ENCODE data around the gene CNIH4.
A peak's percentile ranks its signal among the peaks of the same experiment; 100 is the strongest.
"Not testable (repeated sequence)": the region's sequence is repeated elsewhere in the genome, so short reads cannot be mapped to it uniquely, and the experiment has no call there.

The CNIH4 gene

DNA sequence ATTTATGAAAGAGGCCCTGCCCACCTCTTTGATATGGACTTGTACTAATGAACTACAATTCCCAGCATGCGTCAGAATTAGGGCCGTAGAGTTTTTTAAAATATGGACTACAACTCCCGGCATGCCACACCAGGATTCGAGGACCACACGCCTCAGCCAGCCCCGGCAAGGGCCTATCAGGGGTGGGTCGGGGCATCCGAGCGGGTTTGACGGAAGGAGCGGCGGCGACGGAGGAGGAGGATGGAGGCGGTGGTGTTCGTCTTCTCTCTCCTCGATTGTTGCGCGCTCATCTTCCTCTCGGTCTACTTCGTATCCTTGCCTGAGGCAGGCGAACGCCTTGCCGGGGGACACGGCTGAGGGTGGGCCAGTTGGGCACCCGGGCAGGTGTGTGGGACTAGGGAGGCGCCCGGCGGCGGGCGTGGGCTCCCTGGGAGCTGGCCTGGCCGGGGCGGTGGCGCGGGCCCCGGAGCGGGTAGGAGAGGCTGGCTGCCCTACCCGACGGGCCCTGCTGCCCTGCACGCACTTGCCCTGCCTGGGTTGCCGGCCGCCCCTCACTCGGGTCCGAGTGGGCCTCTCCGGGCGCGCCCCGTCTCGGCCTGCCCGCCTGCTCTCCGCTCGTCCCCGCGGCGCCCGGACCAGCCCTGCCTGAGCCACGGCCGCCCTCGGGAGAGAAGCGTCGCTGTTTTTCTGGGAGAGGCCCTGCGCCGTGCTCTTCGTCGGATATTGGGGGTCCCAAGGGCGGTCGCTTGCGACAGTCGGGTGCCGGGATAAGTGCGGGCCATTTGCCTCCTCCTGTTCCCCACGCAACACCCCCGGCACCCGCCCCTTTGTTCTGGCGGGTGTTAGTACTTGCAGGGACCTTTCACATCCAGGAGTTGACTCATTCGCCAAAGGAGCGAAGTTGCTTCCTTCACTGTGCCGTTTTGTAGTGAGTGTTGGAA lies at the start of gene CNIH4:
TSS of gene CNIH4 (plus strand) at position 195 of the 941 bp plus-strand sequence. CDS start at position 241, 46 bp downstream.
- Histone ChIP-seq H3K36me3 (ENCODE audit: control insufficient read depth, insufficient read depth, low read length) (no peaks in the 10 kb centered on the region), H3K4me3 (ENCODE audit: low read length) (peak within 1 kb of the TSS; percentile 56), H3K27me3 (ENCODE audit: control insufficient read depth, insufficient read depth, low read length) (no peaks in the 10 kb centered on the region), H3K9me3 (ENCODE audit: control insufficient read depth, low read length) (no peaks in the 10 kb centered on the region), H3K9ac (ENCODE audit: low read length) (peak within 1 kb of the TSS; percentile 82), H3K4me1 (ENCODE audit: control insufficient read depth, insufficient read depth, low read length) (peaks cover 16% of the 10 kb centered on the region)

DNA sequence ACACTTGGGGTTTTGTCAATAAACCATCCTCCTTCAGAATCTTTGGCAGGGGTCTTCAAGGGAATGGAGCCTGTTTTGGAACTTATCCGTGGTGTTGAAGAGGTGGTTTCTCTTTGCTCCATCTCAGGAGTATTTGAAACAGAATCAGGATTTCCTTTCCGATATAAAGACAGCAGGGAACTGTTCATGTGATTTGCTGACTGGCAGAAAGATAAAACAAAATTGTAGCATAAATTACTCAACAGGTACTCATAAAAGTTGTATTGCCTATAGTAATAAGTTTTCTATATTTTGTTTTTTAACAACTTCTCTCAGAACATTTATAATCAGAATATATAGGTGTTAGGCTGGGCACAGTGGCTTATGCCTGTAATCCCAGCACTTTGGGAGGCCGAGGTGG lies 48.6 kb upstream of the CNIH4 start:
- Histone ChIP-seq H3K27me3 (ENCODE audit: control insufficient read depth, insufficient read depth, low read length) (no peaks in the 10 kb centered on the region), H3K9ac (ENCODE audit: low read length) (no peak overlapping the region), H3K4me3 (ENCODE audit: low read length) (no peak overlapping the region), H3K4me1 (ENCODE audit: control insufficient read depth, insufficient read depth, low read length) (no peaks in the 10 kb centered on the region), H3K9me3 (ENCODE audit: control insufficient read depth, low read length) (no peaks in the 10 kb centered on the region), H3K36me3 (ENCODE audit: control insufficient read depth, insufficient read depth, low read length) (no peaks in the 10 kb centered on the region)

GRCh38 chr1:224311503-224311902 lies 45.2 kb upstream of the CNIH4 start:
- not testable (repeated sequence) for H3K4me1 ChIP-seq (ENCODE audit: control insufficient read depth, insufficient read depth, low read length); H3K4me3 ChIP-seq (ENCODE audit: low read length); H3K9ac ChIP-seq (ENCODE audit: low read length); H3K27me3 ChIP-seq (ENCODE audit: control insufficient read depth, insufficient read depth, low read length); H3K9me3 ChIP-seq (ENCODE audit: control insufficient read depth, low read length); H3K36me3 ChIP-seq (ENCODE audit: control insufficient read depth, insufficient read depth, low read length)

GRCh38 chr1:224312025-224312424 lies 44.7 kb upstream of the CNIH4 start:
- no peak overlapping the region for H3K4me3 ChIP-seq (ENCODE audit: low read length)
- no peak overlapping the region for H3K9ac ChIP-seq (ENCODE audit: low read length)
- H3K36me3 ChIP-seq (ENCODE audit: control insufficient read depth, insufficient read depth, low read length), result no peaks in the 10 kb centered on the region
- no peaks in the 10 kb centered on the region for H3K27me3 ChIP-seq (ENCODE audit: control insufficient read depth, insufficient read depth, low read length)
- H3K9me3 ChIP-seq (ENCODE audit: control insufficient read depth, low read length), result no peaks in the 10 kb centered on the region
- no peaks in the 10 kb centered on the region for H3K4me1 ChIP-seq (ENCODE audit: control insufficient read depth, insufficient read depth, low read length)

GRCh38 chr1:224317383-224318045 lies 39.2 kb upstream of the CNIH4 start:
- H3K36me3 ChIP-seq (ENCODE audit: control insufficient read depth, insufficient read depth, low read length), result no peaks in the 10 kb centered on the region
- H3K9me3 ChIP-seq (ENCODE audit: control insufficient read depth, low read length), result no peaks in the 10 kb centered on the region
- no peak overlapping the region for H3K4me3 ChIP-seq (ENCODE audit: low read length)
- H3K9ac ChIP-seq (ENCODE audit: low read length), result no peak overlapping the region
- no peaks in the 10 kb centered on the region for H3K27me3 ChIP-seq (ENCODE audit: control insufficient read depth, insufficient read depth, low read length)
- no peaks in the 10 kb centered on the region for H3K4me1 ChIP-seq (ENCODE audit: control insufficient read depth, insufficient read depth, low read length)

- Histone ChIP-seq H3K4me3 (ENCODE audit: low read length) (no peak overlapping the region), H3K36me3 (ENCODE audit: control insufficient read depth, insufficient read depth, low read length) (no peaks in the 10 kb centered on the region), H3K27me3 (ENCODE audit: control insufficient read depth, insufficient read depth, low read length) (no peaks in the 10 kb centered on the region), H3K9me3 (ENCODE audit: control insufficient read depth, low read length) (no peaks in the 10 kb centered on the region), H3K9ac (ENCODE audit: low read length) (no peak overlapping the region), H3K4me1 (ENCODE audit: control insufficient read depth, insufficient read depth, low read length) (no peaks in the 10 kb centered on the region)
Observed at GRCh38 chr1:224321706-224322105, 35.0 kb upstream of the CNIH4 start.

DNA sequence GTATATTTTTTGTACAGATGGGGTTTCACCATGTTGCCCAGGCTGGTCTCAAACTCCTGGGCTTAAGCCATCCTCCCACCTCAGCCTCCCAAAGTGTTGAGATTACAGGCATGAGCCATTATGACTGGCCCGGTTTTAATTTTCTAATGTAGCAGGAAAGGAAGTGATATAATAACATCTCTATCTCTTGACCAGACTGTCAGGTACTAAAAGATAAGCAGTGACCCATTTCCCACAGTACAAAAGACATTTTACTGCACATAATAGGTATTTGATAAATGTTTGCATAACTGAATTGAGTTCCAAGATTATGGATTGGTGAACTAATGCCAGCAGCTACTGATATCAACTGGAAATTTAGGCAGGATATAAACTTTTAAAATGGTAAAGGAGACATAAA lies 30.7 kb upstream of the CNIH4 start:
- Histone ChIP-seq H3K9me3 (ENCODE audit: control insufficient read depth, low read length) (no peaks in the 10 kb centered on the region), H3K4me1 (ENCODE audit: control insufficient read depth, insufficient read depth, low read length) (peaks cover 4% of the 10 kb centered on the region), H3K4me3 (ENCODE audit: low read length) (no peak overlapping the region), H3K27me3 (ENCODE audit: control insufficient read depth, insufficient read depth, low read length) (no peaks in the 10 kb centered on the region), H3K36me3 (ENCODE audit: control insufficient read depth, insufficient read depth, low read length) (no peaks in the 10 kb centered on the region), H3K9ac (ENCODE audit: low read length) (no peak overlapping the region)

DNA sequence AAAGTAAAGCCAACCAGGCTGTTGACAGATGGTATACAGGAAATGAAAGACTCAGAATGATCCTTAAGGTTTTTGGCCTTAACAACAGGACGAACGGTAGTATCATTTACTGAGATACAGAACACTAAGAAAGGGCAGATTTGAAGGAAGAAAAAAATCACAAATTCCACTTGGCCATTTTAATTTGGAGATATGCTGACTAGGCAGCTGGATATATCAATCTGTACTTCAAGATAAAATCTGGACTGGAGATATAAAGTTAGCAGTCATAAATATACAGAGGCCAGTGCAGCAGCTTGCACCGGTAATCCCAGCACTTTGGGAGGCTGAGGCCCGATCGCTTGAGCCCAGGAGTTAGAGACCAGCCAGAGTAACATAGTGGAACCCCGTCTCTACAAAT lies 28.0 kb upstream of the CNIH4 start:
- no peaks in the 10 kb centered on the region for H3K27me3 ChIP-seq (ENCODE audit: control insufficient read depth, insufficient read depth, low read length)
- H3K4me1 ChIP-seq (ENCODE audit: control insufficient read depth, insufficient read depth, low read length), result peaks cover 6% of the 10 kb centered on the region
- peak overlapping the region; percentile 88 for H3K9ac ChIP-seq (ENCODE audit: low read length)
- H3K9me3 ChIP-seq (ENCODE audit: control insufficient read depth, low read length), result no peaks in the 10 kb centered on the region
- H3K36me3 ChIP-seq (ENCODE audit: control insufficient read depth, insufficient read depth, low read length), result no peaks in the 10 kb centered on the region
- no peak overlapping the region for H3K4me3 ChIP-seq (ENCODE audit: low read length)

DNA sequence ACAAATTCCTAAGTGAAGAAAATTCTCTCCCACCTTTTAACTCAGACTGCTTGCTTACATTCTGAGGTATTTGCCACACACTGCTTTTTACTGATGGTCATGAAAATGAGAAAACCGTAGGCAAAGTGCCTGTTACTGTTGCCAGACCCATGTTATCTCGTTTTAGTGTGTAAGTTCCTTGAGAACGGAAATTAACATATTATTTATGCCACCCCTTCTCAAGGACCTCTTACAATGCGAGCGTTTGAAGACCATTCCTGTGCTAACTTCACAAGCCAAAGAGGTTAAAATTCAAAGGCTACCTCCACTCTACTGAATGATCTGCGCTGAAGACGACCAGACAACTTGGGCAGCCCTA lies 27.2 kb upstream of the CNIH4 start:
- Histone ChIP-seq H3K27me3 (ENCODE audit: control insufficient read depth, insufficient read depth, low read length) (no peaks in the 10 kb centered on the region), H3K36me3 (ENCODE audit: control insufficient read depth, insufficient read depth, low read length) (no peaks in the 10 kb centered on the region), H3K4me1 (ENCODE audit: control insufficient read depth, insufficient read depth, low read length) (peaks cover 6% of the 10 kb centered on the region), H3K9ac (ENCODE audit: low read length) (peak overlapping the region; percentile 88), H3K9me3 (ENCODE audit: control insufficient read depth, low read length) (no peaks in the 10 kb centered on the region), H3K4me3 (ENCODE audit: low read length) (peak overlapping the region; percentile 61)

GRCh38 chr1:224329842-224330753 lies 26.6 kb upstream of the CNIH4 start, which contains the start of gene NVL:
NVL (minus strand) TSS chr1:224330172; CDS start chr1:224330127, 45 bp downstream.
- peaks cover 6% of the 10 kb centered on the region for H3K4me1 ChIP-seq (ENCODE audit: control insufficient read depth, insufficient read depth, low read length)

GRCh38 chr1:224331326-224331725 lies 25.4 kb upstream of the CNIH4 start:
- no peaks in the 10 kb centered on the region for H3K27me3 ChIP-seq (ENCODE audit: control insufficient read depth, insufficient read depth, low read length)
- peaks cover 6% of the 10 kb centered on the region for H3K4me1 ChIP-seq (ENCODE audit: control insufficient read depth, insufficient read depth, low read length)
- no peak overlapping the region for H3K9ac ChIP-seq (ENCODE audit: low read length)
- H3K9me3 ChIP-seq (ENCODE audit: control insufficient read depth, low read length), result no peaks in the 10 kb centered on the region
- no peak overlapping the region for H3K4me3 ChIP-seq (ENCODE audit: low read length)
- H3K36me3 ChIP-seq (ENCODE audit: control insufficient read depth, insufficient read depth, low read length), result no peaks in the 10 kb centered on the region

More at GRCh38 chr1:224329842-224330753, 26.6 kb upstream of the CNIH4 start, which contains the start of gene NVL:
- H3K4me3 ChIP-seq (ENCODE audit: low read length), result peak within 1 kb of the TSS; percentile 61
- peak within 1 kb of the TSS; percentile 88 for H3K9ac ChIP-seq (ENCODE audit: low read length)
- no peaks in the 10 kb centered on the region for H3K36me3 ChIP-seq (ENCODE audit: control insufficient read depth, insufficient read depth, low read length)
- no peaks in the 10 kb centered on the region for H3K9me3 ChIP-seq (ENCODE audit: control insufficient read depth, low read length)
- no peaks in the 10 kb centered on the region for H3K27me3 ChIP-seq (ENCODE audit: control insufficient read depth, insufficient read depth, low read length)

Data from mucosa of stomach (tissue), 1 donor.